Measurements from ENCODE around the gene TRPM1.
A peak's percentile ranks its signal among the peaks of the same experiment; 100 is the strongest.

TRPM1 gene

DNA sequence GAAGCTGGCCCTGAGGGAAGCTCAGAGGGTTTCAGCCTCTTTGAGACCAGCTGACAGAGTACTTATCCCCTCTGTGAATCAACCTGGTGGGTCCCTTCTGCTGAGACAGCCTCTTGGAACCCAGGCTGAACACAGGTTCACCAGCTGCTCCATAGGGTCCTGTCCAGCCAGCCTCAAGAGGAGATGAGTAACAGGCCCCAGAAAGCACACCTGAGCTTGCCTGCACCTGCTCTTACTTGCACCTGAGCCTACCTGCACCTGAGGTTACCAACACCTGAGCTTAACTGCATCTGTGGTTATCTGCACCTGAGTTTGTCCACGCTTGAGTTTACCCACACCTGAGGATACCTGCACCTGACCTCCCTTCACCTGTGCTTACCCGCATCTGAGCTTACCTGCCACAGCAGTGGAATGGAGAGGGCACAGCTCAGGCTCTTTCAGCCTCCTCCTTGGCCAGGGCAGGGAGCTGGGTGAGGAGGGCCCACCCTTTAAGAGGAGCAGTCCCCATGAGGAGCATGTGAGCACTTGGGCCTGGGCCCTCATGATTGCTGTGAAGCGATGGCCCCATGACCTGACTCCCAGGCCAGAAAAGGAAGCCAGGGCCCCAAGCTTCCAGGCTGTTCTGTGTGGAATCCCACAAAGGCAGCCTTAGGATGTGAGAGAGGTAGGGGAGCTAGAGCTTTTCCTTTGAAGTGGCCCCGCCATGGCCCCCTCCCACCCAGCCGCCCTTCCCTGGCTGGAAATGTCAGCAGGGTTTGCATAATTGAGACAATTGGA, at the start of gene TRPM1:
TRPM1 (minus strand) TSS at position 464 of the 777 bp plus-strand sequence. CDS start 20,370 bp downstream, outside the sequence.
- H3K9me3 Mint-ChIP-seq: no peaks in the 10 kb centered on the region
- H3K36me3 Mint-ChIP-seq: no peaks in the 10 kb centered on the region
- ATAC-seq (replicated peaks) (no peak), DNase-seq (no peak)
- H3K27ac Mint-ChIP-seq: peak within 1 kb of the TSS; percentile 51
- no peak within 1 kb of the TSS for H3K4me3 Mint-ChIP-seq
- H3K4me1 Mint-ChIP-seq: peaks cover 33 to 39% of the 10 kb centered on the region in 2 donors
- H3K27me3 Mint-ChIP-seq: no peaks in the 10 kb centered on the region

DNA sequence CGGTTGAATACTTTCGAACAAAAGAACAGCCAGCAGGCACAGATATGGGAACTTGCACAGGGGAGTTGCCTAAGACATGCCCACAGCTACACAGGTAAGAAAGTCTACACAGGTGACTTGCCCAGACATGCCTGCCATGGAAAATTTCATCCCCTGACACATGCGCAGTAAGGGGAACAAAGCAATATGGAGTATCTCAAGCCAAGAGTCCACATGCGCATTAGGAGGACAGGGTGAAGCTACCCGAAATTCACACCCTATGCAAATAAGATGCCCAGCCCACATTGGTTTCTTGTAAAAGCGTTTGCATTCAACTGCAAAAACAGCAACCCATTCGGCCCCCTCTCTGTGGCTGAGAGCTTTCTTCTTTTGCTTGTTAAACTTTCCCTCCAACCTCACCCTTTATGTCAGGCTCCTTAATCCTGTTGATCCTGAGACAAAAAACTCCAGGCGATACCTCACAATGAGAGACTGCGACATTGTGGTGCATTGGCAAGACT, 49.3 kb upstream of the TRPM1 start:
- Mint-ChIP-seq H3K9me3 (no peaks in the 10 kb centered on the region), H3K4me1 (no peaks in the 10 kb centered on the region), H3K27me3 (peaks cover 11 to 14% of the 10 kb centered on the region in 2 donors), H3K4me3 (no peak overlapping the region), H3K27ac (no peak overlapping the region), H3K36me3 (no peaks in the 10 kb centered on the region)
- ATAC-seq (replicated peaks) (no peak), DNase-seq (no peak)

DNA sequence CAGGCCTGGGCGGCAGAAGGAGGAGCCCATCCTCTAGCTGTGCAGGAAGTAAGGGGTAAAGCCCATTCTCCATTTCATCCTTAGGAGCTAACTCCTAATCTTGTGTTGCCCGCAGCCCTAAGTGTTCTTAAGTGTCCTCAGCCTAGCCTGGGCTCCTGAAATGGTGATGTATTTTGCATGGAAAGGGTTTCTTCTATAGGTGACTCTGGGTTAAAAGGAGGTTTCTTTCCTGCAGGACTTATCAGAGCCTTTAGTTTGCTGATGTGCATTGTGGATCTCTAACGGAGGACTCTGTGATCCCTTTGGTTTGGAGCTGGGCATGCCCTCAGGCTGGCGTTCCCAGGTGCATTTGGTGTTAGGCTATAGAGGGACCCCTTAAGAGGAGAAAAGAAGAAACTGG, 48.5 kb upstream of the TRPM1 start:
- Mint-ChIP-seq H3K4me3 (no peak overlapping the region), H3K27ac (peak overlapping the region; percentile 14), H3K9me3 (no peaks in the 10 kb centered on the region), H3K36me3 (no peaks in the 10 kb centered on the region), H3K4me1 (no peaks in the 10 kb centered on the region), H3K27me3 (peaks cover 11 to 14% of the 10 kb centered on the region in 2 donors)
- ATAC-seq (replicated peaks): no peak
- no peak for DNase-seq

GRCh38 chr15:31149088-31149505, 47.6 kb upstream of the TRPM1 start:
- no peaks in the 10 kb centered on the region for H3K4me1 Mint-ChIP-seq
- no peaks in the 10 kb centered on the region for H3K9me3 Mint-ChIP-seq
- ATAC-seq (replicated peaks) (no peak), DNase-seq (no peak)
- no peak overlapping the region for H3K27ac Mint-ChIP-seq
- no peak overlapping the region for H3K4me3 Mint-ChIP-seq
- no peaks in the 10 kb centered on the region for H3K36me3 Mint-ChIP-seq
- peaks cover 11 to 14% of the 10 kb centered on the region in 2 donors for H3K27me3 Mint-ChIP-seq

- H3K36me3 Mint-ChIP-seq: no peaks in the 10 kb centered on the region
- H3K4me3 Mint-ChIP-seq: no peak overlapping the region
- no peak overlapping the region for H3K27ac Mint-ChIP-seq
- DNase-seq (no peak), ATAC-seq (replicated peaks) (no peak)
- H3K4me1 Mint-ChIP-seq: no peaks in the 10 kb centered on the region
- no peaks in the 10 kb centered on the region for H3K9me3 Mint-ChIP-seq
- peaks cover 11 to 14% of the 10 kb centered on the region in 2 donors for H3K27me3 Mint-ChIP-seq
Measured at GRCh38 chr15:31148297-31149087, 47.0 kb upstream of the TRPM1 start.

DNA sequence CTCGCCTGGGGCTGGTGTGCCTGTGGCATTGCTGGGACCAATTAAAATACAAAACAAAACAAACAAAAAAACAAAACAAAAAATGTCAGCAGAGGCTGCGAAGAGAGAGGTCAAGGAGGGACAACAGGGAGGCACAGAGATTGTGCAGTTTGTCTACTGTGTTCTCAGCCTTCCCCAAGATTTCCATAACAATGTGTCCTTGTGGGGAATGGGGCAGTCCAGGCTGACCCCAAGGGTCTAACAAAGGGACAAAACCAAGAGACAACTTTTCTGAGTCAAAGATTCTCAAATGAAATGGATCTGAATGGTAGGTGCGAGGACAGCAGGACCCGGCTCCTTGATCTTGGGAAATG, 46.4 kb upstream of the TRPM1 start:
- peaks cover 11 to 14% of the 10 kb centered on the region in 2 donors for H3K27me3 Mint-ChIP-seq
- H3K36me3 Mint-ChIP-seq: no peaks in the 10 kb centered on the region
- no peaks in the 10 kb centered on the region for H3K9me3 Mint-ChIP-seq
- no peaks in the 10 kb centered on the region for H3K4me1 Mint-ChIP-seq
- no peak overlapping the region for H3K4me3 Mint-ChIP-seq
- ATAC-seq (replicated peaks): no peak
- DNase-seq: no peak
- no peak overlapping the region for H3K27ac Mint-ChIP-seq

- Mint-ChIP-seq H3K27me3 (peaks cover 11 to 14% of the 10 kb centered on the region in 2 donors), H3K27ac (no peak overlapping the region), H3K9me3 (no peaks in the 10 kb centered on the region), H3K36me3 (no peaks in the 10 kb centered on the region), H3K4me1 (no peaks in the 10 kb centered on the region), H3K4me3 (no peak overlapping the region)
- DNase-seq (no peak), ATAC-seq (replicated peaks) (no peak)
Measured at GRCh38 chr15:31147456-31147855, 45.9 kb upstream of the TRPM1 start.

- no peaks in the 10 kb centered on the region for H3K36me3 Mint-ChIP-seq
- ATAC-seq (replicated peaks) (no peak), DNase-seq (no peak)
- no peak overlapping the region for H3K27ac Mint-ChIP-seq
- H3K27me3 Mint-ChIP-seq: peaks cover 6 to 11% of the 10 kb centered on the region in 2 donors
- H3K9me3 Mint-ChIP-seq: no peaks in the 10 kb centered on the region
- no peak overlapping the region for H3K4me3 Mint-ChIP-seq
- H3K4me1 Mint-ChIP-seq: no peaks in the 10 kb centered on the region
Measured at GRCh38 chr15:31145271-31145911, 43.9 kb upstream of the TRPM1 start.

DNA sequence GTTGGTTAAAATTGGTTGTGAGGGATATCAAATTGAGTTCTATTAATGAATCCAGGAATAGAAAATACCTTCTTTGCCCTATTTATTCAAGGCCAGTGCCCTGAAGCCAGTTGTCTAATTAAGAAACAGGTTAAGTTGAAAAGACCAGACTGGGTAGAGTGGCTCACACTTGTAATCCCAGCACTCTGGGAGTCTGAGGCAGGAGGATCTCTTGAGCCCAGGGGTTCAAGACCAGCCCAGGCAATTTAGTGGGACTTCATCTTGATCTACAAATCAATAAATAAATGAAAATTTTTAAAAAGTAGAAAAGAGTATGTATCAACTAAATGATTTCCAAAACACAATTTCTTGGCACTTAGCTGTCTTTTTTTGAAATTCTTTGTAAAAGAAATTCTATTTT, 40.3 kb upstream of the TRPM1 start:
- H3K36me3 Mint-ChIP-seq: no peaks in the 10 kb centered on the region
- no peak for DNase-seq

DNA sequence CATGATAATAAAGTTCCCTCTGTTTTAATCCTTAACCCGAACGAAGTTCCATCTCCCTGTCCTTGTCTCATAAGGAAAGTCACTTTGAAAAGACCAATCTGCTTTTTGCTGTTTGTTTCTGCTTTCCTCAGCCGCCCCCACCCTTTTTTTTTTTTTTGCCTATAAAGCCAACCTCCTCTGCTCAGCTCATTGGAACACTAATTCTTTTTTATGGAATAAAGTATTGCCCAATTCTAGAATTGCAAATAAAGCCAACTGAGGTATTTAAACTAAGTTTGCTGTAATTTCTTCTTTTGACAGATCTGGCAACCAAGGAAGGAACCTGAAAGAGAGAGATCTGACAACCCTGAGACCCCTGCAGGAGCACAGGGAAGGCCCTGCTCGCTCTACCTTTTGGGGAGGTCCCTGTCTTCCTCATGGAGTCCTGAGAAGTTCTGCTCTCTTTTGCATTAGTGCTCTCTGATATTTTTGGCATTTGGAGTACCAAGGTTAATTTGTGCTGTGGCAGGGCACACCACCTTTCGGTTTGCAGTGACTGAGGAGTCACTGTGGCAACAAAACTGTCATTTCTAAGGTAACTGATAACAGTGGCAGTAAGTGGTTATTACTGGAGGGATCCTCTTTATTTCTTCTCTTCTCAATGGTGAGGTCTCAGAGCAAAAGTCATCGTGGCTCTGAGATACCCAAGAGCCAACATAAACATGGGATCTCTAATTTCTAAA, 35.2 kb upstream of the TRPM1 start:
- no peaks in the 10 kb centered on the region for H3K9me3 Mint-ChIP-seq
- H3K36me3 Mint-ChIP-seq: peaks cover 0 to 4% of the 10 kb centered on the region in 2 donors
- ATAC-seq (replicated peaks) (no peak), DNase-seq (no peak)
- H3K4me1 Mint-ChIP-seq: peaks cover 0 to 2% of the 10 kb centered on the region in 2 donors
- H3K27ac Mint-ChIP-seq: peak overlapping the region; percentile 62
- H3K4me3 Mint-ChIP-seq: no peak overlapping the region
- peaks cover 12 to 16% of the 10 kb centered on the region in 2 donors for H3K27me3 Mint-ChIP-seq

More for the DNA sequence above, 40.3 kb upstream of the TRPM1 start:
- no peaks in the 10 kb centered on the region for H3K9me3 Mint-ChIP-seq
- H3K4me1 Mint-ChIP-seq: no peaks in the 10 kb centered on the region
- no peak for ATAC-seq (replicated peaks)
- H3K27me3 Mint-ChIP-seq: peaks cover 0 to 1% of the 10 kb centered on the region in 2 donors
- H3K4me3 Mint-ChIP-seq: no peak overlapping the region
- no peak overlapping the region for H3K27ac Mint-ChIP-seq

- H3K27ac Mint-ChIP-seq: no peak overlapping the region
- no peak for DNase-seq
- peaks cover 0 to 4% of the 10 kb centered on the region in 2 donors for H3K36me3 Mint-ChIP-seq
- peaks cover 0 to 2% of the 10 kb centered on the region in 2 donors for H3K4me1 Mint-ChIP-seq
- no peaks in the 10 kb centered on the region for H3K9me3 Mint-ChIP-seq
- H3K27me3 Mint-ChIP-seq: peaks cover 12 to 16% of the 10 kb centered on the region in 2 donors
- ATAC-seq (replicated peaks): no peak
- H3K4me3 Mint-ChIP-seq: no peak overlapping the region
Measured at GRCh38 chr15:31136016-31136415, 34.5 kb upstream of the TRPM1 start.

DNA sequence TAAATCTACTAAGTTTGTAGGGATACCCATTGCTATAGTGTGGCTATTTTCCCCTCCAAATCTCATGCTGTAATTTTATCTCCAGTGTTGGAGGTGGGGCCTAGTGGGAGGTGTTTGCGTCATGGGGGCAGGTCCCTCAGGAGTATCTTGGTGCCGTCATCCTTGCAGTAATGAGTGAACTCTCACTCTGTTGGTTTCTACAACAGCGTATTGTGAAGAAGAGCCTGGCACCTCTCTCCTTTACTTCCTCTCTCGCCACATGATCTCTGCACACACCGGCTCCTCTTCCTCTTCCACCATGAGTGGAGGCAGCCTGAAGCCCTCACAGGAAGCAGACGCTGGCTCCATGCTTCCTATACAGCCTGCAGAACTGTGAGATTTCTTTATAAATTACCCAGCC, 34.0 kb upstream of the TRPM1 start:
- ATAC-seq (replicated peaks) (no peak), DNase-seq (no peak)
- H3K4me1 Mint-ChIP-seq: peaks cover 0 to 2% of the 10 kb centered on the region in 2 donors
- H3K27me3 Mint-ChIP-seq: peaks cover 12 to 16% of the 10 kb centered on the region in 2 donors
- no peaks in the 10 kb centered on the region for H3K9me3 Mint-ChIP-seq
- peaks cover 0 to 4% of the 10 kb centered on the region in 2 donors for H3K36me3 Mint-ChIP-seq
- H3K4me3 Mint-ChIP-seq: no peak overlapping the region
- peak overlapping the region; percentile 65 for H3K27ac Mint-ChIP-seq

GRCh38 chr15:31133890-31134289, 32.4 kb upstream of the TRPM1 start:
- no peak overlapping the region for H3K27ac Mint-ChIP-seq
- ATAC-seq (replicated peaks) (no peak), DNase-seq (no peak)
- peaks cover 6 to 7% of the 10 kb centered on the region in 2 donors for H3K4me1 Mint-ChIP-seq
- H3K9me3 Mint-ChIP-seq: no peaks in the 10 kb centered on the region
- no peak overlapping the region for H3K4me3 Mint-ChIP-seq
- peaks cover 12 to 16% of the 10 kb centered on the region in 2 donors for H3K27me3 Mint-ChIP-seq
- H3K36me3 Mint-ChIP-seq: peaks cover 0 to 4% of the 10 kb centered on the region in 2 donors

Measured in stimulated activated naive B cell treated with anti-CD40 and anti-IgM and Interleukin-4, amounts not matched to agents 10 μg/mL and 1 μg/mL and 100 μg/mL, for 72 hours (primary cell).